Stimulated activated CD8-positive, alpha-beta memory T cell treated with anti-CD3 and anti-CD28 coated beads, Interleukin-15, amount 100 ng/mL, for 24 hours (primary cell): ENCODE results near the gene MCF2L2.

Experiments used
- DNase-seq: peaks from one replicate; pipeline ENCODE4 v3.0.0-alpha.2; 2020; ENCODE audit warnings: low read depth

Gene MCF2L2

DNA sequence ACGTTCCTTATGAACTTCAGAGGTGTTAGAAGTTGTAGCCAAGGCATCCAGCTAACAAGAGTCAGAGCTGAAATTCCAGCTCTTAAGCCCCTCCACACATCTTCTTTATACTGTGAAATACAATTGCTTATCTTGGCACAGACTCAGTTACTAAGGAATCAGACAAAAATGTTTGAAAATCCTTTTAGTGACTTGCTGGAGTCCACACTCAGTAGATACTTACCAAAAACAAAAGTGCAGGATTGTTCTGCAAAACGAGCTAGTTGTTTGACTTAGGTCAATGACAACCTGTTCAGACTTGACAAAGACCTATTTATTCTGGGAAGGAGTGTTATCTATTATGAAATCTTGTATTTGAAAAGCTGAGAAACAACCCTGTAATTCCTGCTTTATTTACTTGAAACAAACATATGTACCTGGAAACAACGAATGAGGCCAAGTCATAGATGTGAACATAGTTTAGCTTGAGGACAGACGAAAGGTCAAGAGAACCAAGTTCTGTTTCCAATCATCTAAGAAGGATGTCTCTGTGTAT is 136.9 kb downstream of the MCF2L2 start:
- DNase-seq: no peak

DNA sequence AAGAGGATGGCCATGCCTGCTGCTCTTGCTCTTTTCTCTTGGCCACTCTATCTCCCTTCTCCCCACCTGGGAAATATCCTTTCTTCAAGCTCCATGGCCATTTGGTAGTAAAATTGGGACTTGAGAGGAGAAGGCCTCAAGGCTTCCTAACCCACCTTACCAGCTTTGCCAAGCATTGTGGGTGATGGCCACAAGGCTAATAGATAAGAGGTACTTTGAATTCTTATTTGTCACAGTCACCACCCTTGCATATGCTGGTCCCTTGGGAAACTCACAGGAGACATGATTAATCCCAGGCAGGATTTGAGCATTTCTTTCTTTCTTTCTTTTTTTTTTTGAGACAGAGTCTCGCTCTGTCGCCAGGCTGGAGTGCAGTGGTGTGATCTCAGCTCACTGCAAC is 138.2 kb downstream of the MCF2L2 start:
- DNase-seq: no peak

DNA sequence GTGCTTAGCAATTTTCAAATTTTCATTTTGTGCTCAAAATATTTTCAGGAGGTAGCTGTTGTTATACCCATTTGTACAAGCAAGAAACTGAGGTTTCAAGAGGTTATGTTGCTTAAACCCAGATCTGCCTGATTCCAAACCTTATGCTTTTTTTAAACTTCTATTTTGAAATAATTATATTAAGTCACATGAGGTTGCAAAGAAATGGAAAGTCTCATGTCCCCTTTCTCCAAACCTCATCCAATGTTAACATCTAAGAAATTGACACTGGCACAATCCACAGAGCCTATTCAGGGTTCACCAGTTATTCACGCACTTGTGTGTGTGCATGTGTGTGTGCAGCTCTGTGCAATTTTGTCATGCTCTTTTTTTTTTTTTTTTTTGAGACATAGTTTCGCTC is 140.3 kb downstream of the MCF2L2 start:
- no peak for DNase-seq

DNA sequence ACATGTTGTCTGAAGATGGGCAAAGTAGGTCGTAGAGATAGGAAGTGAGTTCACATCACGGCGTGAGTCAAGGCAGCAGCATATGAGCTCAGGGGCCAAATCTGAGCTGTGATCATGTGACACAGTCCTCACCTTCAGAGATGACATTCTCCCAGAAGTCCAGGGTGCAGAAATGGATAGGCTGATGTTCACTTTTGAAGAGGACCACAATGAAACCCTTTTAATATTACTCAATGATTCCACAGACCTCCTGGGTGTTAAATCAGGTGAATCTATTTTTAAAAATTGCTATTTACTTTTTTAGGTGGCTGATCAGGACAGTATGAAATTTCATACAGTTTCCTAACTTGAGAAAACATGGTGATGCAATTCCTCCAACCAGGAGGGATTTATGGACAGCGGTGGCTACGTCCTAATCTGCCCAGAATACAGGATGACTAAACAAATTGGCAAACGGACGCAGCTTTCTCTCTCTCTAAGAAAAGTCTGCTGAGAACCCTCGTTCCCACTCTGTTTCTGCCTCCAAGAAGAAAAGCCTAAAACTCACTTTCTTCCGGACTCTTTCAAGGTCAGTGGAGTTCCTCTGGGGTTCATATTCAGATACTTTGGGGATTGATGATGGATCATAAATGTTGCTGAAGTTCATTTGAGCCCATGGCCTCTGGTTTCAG is 141.0 kb downstream of the MCF2L2 start:
- no peak for DNase-seq

DNA sequence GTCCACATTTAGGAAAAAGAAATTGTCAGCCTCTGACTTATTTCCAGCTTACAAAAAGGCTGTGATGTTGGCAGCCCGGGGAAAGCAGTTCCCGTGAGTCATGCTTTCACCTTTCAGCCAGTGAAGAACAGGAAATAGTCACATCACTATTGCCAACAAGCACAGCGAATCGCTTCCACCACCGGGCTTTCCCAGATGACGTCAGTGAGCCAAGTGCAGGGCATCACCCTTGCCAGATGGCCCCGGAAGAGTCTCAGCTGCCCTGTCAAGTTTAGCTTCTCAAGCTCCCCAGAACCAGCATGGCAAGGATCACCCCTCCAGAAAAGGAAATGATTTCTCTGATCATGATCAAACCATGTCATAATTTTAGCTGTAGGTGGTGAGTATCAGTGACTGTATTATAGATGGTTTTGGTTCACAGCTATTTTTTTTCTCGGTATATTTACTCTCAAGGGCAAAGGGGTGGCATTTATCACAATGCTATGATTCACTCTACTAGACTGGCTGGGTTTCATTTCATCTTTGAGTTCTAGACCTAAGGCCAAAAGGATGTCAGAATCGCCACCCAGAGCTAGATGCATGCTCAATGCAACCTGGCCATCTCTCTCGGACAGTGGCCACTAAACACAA is 142.5 kb downstream of the MCF2L2 start:
- peak; percentile 72 for DNase-seq

DNA sequence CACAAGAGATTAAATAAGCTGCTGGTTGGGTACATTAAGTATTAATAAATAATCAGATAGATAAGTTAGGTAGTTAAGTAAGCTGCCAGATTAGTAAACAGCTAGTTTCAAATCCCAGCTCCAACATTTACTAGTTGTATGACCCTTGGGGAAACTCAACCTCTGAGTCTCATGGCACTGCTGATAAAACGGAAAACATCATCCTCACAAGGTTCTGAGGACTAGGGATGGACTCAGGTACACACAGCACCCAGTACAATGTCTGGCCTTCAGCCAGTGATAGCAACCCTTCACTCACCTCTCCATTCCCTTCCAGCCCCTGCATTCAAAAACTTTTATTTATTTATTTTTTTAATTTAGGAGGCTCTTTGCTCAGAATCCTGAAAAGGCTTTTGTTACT is 143.1 kb downstream of the MCF2L2 start:
- DNase-seq: no peak

DNA sequence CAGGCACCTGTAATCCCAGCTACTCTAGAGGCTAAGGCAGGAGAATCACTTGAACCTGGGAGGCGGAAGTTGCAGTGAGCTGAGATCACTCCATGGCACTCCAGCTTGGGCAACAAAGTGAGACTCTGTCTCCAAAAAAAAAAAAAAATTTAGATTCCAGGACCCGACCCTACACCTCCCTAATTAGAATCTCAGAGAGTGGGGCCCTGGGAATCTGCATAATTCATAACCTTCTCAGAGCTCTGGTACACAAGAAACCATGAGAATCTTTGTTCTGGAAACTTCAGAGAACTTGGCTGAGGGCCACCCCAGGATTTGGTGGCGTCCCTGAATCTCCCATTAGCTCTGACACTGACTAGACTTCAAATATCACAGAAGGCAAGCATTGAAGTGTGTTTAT is 143.8 kb downstream of the MCF2L2 start:
- DNase-seq: no peak

DNA sequence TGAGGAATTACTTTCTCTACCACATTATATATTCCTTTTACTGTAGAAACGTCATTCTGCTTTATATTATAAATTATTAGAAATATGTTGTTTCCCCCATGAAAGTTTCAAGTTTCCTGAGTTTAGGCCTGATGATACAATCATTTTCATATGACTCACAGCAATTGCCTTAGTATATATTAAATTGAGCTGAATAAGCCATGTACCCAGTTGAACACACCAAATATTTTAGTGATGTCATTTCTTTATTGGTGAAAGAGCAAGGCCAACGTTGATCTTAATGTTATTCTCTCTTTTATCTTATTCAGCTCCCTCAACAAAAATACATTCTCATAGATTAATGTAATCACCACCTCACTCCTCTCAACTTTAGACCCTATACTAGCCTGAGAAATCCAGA is 144.5 kb downstream of the MCF2L2 start:
- no peak for DNase-seq

DNA sequence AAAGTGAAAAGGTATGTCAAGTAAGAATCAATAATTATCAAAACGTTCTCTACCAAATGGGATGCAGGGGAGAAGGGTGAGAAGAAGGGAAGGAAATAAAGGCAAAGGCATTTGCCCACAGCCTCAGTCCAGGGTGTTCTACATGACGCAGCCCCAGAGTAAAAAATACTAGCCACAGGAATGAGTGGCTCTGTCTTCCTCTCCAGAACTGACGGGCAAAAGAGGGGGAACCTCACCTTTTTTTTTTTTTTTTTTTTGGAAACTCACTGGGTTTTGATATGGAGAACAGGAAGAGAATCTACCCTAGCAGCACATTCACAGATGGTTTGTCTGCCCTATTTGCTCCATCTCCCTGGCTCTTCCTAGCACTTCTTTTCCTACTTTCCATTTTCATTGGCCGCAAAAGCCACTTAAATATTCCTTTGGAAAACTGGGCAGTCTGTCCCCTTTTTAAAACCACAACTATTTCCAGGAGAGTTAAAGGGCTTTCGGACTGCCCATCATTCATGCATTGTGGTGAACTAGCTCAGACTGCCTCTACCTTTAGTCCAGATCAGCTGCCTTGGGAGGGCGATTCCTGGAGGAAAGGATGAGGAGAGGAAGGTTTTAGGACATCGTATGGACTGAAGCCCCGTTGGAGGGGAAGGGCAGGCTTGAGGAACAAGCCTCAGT is 147.2 kb downstream of the MCF2L2 start:
- no peak for DNase-seq

DNA sequence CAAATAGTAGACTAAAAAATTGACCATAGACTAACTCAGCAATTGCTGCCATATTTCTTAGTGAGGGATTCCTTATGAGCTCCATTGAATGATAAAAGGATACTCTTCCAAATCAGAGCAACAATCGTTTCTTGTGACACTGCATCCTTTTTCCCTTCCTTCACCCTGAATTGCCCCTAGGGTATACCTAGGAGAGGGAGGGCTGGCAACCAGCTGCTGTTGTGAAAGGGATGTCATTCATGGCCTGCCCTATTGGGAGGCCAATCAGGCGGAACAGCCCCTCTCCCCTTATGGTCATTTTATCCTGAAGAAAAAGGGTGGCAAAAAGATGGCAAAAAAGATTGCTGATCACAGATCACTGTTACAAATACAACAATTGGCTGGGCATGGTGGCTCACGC is 149.0 kb downstream of the MCF2L2 start:
- DNase-seq: no peak

DNA sequence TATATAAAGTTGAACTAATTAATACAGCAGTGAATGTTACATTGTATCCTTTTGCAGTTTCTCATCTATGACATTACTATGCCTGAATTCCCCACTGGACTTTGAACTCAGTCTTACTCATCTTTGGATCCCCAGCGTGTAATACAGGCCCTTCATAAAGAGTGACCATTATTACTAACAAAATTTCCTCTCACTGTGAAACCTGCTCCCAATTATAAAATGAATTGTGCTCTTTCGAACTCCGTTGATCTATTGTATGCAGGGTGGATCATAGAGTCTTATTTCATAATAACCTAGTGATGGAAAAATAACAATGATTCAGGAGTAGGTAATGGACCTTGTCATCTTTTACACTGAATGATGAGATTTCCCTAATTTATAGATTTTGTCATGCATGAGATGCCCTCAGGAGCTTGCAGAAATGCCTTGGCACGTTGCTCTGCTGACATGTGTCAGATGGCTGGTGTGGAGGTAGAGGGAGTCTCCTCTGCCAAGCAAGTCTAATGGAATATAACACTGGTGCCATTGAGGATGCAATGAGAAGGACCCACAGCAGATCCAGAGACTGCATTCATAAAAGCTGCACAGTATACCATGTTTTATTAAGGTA is 149.8 kb downstream of the MCF2L2 start:
- no peak for DNase-seq

DNA sequence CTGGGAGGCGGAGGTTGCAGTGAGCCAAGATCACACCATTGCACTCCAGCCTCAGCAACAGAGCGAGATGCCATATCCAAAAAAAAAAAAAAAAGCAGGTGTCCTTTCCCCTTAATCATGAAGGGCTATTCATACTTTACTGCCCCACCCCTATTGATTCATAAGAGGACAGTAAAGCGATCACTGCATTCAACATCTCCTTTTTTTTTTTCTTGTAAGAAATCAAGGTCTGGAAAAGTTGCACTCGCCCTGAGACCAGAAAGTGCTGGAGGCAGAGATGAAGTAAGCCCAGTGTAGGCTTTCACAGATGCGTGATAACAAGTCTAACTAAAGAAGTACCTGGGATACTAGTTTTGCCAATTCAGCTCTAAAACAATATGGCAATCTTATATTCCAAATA is 151.2 kb downstream of the MCF2L2 start:
- no peak for DNase-seq

DNA sequence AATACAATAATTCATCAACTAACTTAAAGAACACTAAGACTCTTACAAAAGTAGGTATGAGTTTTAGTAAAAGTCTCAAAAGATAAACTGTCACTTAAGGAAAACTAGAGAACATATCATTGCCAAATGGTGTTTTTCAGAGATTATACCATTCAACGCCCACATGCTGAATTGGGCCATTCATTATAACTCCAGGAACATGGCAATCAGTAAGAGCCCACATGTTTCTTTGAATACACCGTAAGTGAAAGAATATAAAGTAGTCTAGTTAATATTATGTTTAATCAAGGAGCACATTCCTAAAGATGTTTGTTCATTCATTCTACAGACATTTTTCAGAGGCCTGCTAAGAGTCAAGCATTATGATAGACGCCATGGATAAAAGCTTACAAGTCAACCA is 152.5 kb downstream of the MCF2L2 start:
- DNase-seq: no peak

DNA sequence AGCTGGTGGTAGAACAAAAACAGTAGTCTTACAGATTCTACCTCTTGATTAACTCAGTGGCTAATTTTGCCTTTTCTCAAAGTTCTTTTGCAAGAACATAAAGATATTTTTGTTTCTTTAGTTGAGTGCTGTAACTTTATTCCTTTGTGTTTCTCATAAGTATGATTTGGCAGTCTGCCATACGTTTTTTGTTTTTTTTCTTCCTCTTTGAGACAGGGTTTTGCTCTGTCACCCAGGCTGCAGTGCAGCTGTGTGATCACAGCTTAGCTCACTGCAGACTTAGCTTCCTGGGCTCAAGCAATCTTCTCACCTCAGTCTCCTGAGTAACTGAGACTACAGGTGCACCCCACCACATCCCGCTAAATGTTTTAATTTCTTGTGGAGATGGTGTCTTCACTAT is 153.0 kb downstream of the MCF2L2 start:
- no peak for DNase-seq

DNA sequence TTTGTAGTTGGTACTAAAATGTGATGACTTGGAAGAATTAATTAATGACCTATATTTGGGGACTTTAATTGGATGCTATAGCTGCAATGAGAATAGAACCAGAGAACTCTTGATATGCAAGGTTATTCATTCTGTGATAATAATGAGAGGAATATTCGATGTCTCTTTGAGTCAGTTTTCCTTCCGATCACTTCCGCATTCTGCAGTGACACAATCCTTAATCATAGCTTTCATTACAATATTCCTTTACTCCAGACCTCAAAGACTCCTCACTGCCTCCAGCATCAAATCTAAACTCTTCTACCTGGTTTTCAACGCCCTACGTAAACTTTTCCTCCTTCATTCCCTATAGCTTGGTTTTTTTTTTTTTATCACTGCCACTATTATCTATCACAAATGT is 153.8 kb downstream of the MCF2L2 start:
- DNase-seq: no peak

DNA sequence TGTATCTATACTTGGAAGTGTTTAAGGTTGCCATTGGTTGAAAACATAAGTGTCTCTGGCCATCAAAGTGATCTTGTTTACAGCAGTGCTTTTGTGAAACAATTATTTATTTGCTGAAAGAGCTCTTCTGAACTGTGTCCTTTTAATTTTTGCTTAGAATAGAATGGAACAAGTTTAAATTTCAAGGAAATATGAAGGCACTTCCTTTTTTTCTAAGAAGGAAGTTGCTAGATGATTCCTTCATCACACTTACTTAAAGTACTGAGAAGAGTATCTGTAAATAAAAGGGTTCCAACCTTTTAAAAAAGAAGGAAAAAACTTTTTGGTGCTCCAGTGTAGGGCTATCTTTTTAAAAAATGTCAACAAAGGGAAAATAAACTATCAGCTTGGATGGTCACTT is 155.6 kb downstream of the MCF2L2 start:
- DNase-seq: no peak

DNA sequence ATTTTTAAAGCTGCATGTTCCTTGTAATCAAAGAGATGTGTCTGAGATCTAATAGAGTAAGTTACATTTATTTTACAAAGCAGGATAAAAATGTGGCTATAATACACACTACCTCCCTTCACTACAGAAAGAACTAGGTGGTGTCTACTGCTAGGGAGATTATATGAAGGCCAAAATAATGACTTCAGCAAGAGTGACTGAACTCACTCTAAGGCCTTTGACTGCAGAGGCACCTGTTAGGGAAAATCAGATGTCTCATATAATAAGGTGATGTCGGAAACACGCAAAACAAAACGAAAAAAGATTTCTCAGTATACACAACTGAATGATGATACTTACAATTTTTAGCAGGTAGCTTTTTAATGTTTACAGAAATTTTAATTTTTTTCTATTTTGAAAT is 156.3 kb downstream of the MCF2L2 start:
- DNase-seq: no peak

DNA sequence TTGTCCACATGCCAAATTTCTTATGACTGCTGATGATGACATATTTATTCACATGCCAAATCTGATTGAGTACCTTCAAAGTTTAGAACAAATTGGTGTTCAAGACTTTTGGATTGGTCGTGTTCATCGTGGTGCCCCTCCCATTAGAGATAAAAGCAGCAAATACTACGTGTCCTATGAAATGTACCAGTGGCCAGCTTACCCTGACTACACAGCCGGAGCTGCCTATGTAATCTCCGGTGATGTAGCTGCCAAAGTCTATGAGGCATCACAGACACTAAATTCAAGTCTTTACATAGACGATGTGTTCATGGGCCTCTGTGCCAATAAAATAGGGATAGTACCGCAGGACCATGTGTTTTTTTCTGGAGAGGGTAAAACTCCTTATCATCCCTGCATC is 158.1 kb downstream of the MCF2L2 start:
- no peak for DNase-seq

DNA sequence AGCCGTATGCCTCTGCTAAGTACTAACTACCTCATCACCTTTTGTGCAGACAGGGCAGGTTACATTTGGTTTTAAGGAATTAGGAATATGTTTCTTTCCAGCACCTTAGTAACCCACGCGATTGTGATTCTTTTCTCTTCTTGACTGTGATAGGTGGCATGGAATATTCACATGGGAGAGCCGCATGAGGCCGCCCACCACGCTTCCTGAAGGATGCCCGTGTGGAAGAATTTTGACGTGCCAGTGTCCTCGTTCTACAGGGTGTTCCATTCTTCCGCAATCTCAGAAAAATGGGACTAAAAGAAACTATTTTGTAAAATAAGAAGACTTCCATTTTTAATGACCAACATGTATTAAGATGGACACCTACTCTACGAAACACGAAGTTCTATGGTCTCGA is 159.1 kb downstream of the MCF2L2 start:
- no peak for DNase-seq

DNA sequence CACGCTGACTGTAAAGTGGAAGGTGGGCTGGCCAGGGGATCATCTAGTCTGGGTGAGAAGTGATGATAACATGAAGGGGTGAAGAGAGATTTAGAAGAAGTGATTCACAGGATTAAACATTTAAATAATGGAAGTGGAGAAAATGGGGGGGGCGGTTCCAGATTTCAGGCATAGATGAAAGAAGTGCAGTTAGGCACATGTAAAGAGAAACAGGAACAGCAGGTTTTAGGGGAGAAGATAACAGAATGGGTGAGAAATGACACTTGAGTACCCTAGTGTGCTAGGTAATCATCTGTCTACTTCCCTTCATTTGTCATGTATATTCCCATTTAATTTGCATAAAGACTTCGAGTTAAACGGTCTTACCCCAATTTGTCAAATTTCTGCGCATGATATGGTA is 160.1 kb downstream of the MCF2L2 start:
- DNase-seq: no peak

DNA sequence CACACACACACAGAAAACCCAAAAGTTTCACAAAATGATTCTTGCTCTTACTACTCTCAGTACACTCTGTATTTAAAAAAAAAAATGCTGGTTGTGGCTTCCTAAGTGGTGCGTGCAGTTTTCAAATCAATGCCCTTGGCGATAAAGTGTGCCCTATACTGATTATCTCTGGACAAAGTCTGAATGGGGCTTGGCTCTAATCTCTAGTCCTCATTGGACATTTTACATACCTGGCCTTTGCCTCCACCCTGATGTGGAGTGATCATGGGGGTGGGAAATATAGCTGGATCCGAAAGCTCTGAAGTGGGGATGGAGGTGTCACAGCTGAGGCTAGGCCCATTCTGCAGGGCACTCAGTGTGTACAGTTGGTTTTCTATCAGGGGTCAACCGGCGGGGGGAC is 161.3 kb downstream of the MCF2L2 start:
- DNase-seq: no peak

DNA sequence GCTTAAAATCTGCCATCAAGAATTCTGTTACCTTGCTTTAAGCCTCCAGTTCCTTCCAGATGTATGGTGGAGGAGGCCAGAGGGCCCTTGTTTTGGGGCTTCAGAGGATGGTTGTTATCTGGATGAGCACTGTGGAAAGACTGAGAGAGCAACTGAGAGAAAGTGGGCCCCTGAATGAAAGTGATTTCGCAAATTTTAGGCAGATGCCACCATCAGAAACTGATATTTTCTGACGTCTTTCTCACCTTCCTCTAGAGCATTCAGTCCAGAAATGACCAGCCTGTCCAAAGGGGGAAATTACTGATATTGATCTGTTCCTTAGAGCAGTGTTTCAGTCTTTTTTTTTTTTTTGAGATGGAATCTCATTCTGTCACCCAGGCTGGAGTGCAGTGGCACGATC is 162.0 kb downstream of the MCF2L2 start:
- no peak for DNase-seq

DNA sequence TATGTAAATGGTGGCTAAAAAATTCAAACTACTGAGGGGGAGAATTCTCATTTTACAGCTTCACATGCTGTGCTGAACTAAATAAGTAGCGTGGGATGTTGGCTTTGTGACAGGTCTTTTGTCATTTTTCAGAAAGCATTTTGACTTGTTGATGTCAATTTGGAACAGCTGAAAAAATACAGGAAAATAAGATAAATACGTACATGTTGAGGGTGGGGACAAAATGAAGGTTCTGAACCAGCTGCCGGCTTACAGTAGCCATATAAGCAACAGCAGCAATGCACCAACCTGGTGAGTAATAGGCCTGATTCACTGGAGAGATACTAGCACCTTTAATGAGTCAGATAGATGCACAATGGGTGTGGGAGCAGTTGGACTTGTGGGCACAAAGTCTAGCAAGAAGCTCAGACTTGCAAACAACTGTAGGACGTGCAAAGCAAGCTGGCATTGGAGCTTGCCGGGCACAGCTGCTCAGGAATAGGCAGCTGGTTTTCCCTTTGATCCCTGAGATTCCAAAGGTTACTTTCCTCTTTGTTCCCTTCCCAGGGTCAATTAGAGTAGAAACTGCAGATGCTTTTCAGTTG is 162.5 kb downstream of the MCF2L2 start:
- DNase-seq: no peak
